ENCODE results near the gene MLIP. TPM values are rescaled to one million over a fixed set of nuclear protein-coding genes. Genes with fewer than 3 reads are reported as not detected.

The MLIP gene
- total and polyA plus RNA-seq, 2 of the 13 experiments (the other 11 are each of a cell fraction or from before 2014, with no cell fraction given) = 0.08 to 0.33 TPM

DNA sequence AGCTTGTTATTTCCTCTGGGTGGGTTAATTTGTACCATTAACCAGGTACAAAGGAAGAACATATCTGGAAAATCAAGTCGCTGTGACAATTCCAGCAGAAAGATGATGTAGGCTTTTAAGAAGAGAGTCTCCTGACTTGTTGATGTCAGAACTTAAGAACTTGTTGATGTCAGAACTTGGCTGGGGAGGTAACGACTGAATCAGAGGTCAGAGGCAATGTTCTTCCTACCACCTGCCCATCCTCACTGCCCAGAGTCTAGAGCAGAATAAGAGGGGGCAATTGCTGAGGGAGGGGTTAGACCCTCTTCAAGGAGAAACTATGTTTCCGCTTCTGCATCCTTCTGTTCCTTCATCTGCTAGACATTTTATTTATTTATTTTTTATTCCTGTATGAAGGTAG is 18.9 kb downstream of the MLIP start:
- H3K27me3 ChIP-seq (ENCODE audit: control insufficient read depth in 1 of 2, insufficient read depth in 2 of 2, low read length in 2 of 2) = no peaks in the 10 kb centered on the region
- no peaks in the 10 kb centered on the region for H4K20me1 ChIP-seq (ENCODE audit: insufficient read depth, low read length)
- H3K9me3 ChIP-seq (ENCODE audit: low read length) = no peaks in the 10 kb centered on the region
- WGBS (ENCODE audit: low lambda C conversion rate) = 36% methylated on average over 3 of the region's 3 CpGs
- H3K4me3 ChIP-seq (replicated peaks in 1 of 3; ENCODE audit: insufficient read depth in 1 of 3, low read depth in 2 of 3, low read length in 3 of 3) = no peak overlapping the region
- peaks cover 6% of the 10 kb centered on the region for H3K4me1 ChIP-seq (ENCODE audit: insufficient read depth, low read length)
- intact Hi-C loops (cut with micrococcal nuclease; ENCODE audit: unreplicated experiment) = no loop called here
- no peaks in the 10 kb centered on the region for H3K36me3 ChIP-seq (replicated peaks in 1 of 2; ENCODE audit: control insufficient read depth in 1 of 2, insufficient read depth in 2 of 2, low read length in 2 of 2)
- in situ Hi-C loops (cut with HindIII; ENCODE audit: extremely low pct_ligation_motif_present, low pct_unique_long_range_greater_than_20kb) = no loop called here
- DNase-seq (ENCODE audit: low spot score) (no peak), FAIRE-seq (no peak), ATAC-seq (no peak)
- POLR2A ChIA-PET = no interaction called here
- no peak overlapping the region for H3K9ac ChIP-seq (ENCODE audit: insufficient read depth, low read depth, low read length)
- H3K27ac ChIP-seq (ENCODE audit: extremely low read length, insufficient read depth, low read length) = no peak overlapping the region
- no peaks in the 10 kb centered on the region for H3K79me2 ChIP-seq (ENCODE audit: insufficient read depth, low read length)
- CTCF ChIA-PET (ENCODE audit: low intra/inter-chr PET ratio, low total read pairs) = no interaction called here
- H3K4me2 ChIP-seq (ENCODE audit: low read depth, low read length) = no peak overlapping the region
- no peak overlapping the region for H2AFZ ChIP-seq (ENCODE audit: low read length)
- BruUV-seq (replicated peaks) = no TSS peak
- TF ChIP-seq, protein P1, sequence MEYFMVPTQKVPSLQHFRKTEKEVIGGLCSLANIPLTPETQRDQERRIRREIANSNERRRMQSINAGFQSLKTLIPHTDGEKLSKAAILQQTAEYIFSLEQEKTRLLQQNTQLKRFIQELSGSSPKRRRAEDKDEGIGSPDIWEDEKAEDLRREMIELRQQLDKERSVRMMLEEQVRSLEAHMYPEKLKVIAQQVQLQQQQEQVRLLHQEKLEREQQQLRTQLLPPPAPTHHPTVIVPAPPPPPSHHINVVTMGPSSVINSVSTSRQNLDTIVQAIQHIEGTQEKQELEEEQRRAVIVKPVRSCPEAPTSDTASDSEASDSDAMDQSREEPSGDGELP (IDR thresholded peaks at IDR 0.05; ENCODE audit: borderline replicate concordance, low read depth) = no peak
- no peak for TF ChIP-seq MZF1 (CRISPR knock-in tag; IDR thresholded peaks at IDR 0.05; ENCODE audit: borderline replicate concordance)
- no peak for TF ChIP-seq LCORL (IDR thresholded peaks at IDR 0.05)
- TF ChIP-seq LCORL (CRISPR knock-in tag; IDR thresholded peaks at IDR 0.05) = no peak
- no peak for TF ChIP-seq CREB1 (IDR thresholded peaks at IDR 0.05)
- no peak for TF ChIP-seq CREB1 (CRISPR knock-in tag; IDR thresholded peaks at IDR 0.05)
- TF ChIP-seq ZNF264 (CRISPR knock-in tag; IDR thresholded peaks at IDR 0.05) = no peak
- TF ChIP-seq, protein P2, sequence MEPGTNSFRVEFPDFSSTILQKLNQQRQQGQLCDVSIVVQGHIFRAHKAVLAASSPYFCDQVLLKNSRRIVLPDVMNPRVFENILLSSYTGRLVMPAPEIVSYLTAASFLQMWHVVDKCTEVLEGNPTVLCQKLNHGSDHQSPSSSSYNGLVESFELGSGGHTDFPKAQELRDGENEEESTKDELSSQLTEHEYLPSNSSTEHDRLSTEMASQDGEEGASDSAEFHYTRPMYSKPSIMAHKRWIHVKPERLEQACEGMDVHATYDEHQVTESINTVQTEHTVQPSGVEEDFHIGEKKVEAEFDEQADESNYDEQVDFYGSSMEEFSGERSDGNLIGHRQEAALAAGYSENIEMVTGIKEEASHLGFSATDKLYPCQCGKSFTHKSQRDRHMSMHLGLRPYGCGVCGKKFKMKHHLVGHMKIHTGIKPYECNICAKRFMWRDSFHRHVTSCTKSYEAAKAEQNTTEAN (CRISPR knock-in tag; conservative IDR thresholded peaks at IDR 0.05) = no peak
- TF ChIP-seq ZNF468 (CRISPR knock-in tag; IDR thresholded peaks at IDR 0.05) = no peak
- TF ChIP-seq HDAC1 (CRISPR knock-in tag; IDR thresholded peaks at IDR 0.05) = no peak
- no peak for TF ChIP-seq ZNF775 (CRISPR knock-in tag; IDR thresholded peaks at IDR 0.05; ENCODE audit: borderline replicate concordance)
- TF ChIP-seq, protein P3, sequence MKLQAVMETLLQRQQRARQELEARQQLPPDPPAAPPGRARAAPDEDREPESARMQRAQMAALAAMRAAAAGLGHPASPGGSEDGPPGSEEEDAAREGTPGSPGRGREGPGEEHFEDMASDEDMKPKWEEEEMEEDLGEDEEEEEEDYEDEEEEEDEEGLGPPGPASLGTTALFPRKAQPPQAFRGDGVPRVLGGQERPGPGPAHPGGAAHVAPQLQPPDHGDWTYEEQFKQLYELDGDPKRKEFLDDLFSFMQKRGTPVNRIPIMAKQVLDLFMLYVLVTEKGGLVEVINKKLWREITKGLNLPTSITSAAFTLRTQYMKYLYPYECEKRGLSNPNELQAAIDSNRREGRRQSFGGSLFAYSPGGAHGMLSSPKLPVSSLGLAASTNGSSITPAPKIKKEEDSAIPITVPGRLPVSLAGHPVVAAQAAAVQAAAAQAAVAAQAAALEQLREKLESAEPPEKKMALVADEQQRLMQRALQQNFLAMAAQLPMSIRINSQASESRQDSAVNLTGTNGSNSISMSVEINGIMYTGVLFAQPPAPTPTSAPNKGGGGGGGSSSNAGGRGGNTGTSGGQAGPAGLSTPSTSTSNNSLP (IDR thresholded peaks at IDR 0.05; ENCODE audit: low read depth, low read length) = no peak
- no peak for TF ChIP-seq HOXA3 (CRISPR knock-in tag; IDR thresholded peaks at IDR 0.05)
- no peak for TF ChIP-seq ATM (IDR thresholded peaks at IDR 0.05; ENCODE audit: borderline replicate concordance)
- TF ChIP-seq, protein P4, sequence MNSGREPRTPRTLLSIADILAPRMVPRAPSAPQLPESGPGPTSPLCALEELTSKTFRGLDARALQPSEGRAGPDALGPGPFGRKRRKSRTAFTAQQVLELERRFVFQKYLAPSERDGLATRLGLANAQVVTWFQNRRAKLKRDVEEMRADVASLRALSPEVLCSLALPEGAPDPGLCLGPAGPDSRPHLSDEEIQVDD (CRISPR knock-in tag; IDR thresholded peaks at IDR 0.05; ENCODE audit: borderline replicate concordance) = no peak
- TF ChIP-seq ZNF432 (CRISPR knock-in tag; IDR thresholded peaks at IDR 0.05; ENCODE audit: borderline replicate concordance) = no peak
